Eye (tissue), 1 donor: Measurements from ENCODE around the gene CYP2R1.
"Not testable (repeated sequence)": the region's sequence is repeated elsewhere in the genome, so short reads cannot be mapped to it uniquely, and the experiment has no call there.

Experiments used
- DNase-seq: peaks from one replicate; pipeline ENCODE4 v3.0.0-alpha.2; 2015

CYP2R1 gene

DNA sequence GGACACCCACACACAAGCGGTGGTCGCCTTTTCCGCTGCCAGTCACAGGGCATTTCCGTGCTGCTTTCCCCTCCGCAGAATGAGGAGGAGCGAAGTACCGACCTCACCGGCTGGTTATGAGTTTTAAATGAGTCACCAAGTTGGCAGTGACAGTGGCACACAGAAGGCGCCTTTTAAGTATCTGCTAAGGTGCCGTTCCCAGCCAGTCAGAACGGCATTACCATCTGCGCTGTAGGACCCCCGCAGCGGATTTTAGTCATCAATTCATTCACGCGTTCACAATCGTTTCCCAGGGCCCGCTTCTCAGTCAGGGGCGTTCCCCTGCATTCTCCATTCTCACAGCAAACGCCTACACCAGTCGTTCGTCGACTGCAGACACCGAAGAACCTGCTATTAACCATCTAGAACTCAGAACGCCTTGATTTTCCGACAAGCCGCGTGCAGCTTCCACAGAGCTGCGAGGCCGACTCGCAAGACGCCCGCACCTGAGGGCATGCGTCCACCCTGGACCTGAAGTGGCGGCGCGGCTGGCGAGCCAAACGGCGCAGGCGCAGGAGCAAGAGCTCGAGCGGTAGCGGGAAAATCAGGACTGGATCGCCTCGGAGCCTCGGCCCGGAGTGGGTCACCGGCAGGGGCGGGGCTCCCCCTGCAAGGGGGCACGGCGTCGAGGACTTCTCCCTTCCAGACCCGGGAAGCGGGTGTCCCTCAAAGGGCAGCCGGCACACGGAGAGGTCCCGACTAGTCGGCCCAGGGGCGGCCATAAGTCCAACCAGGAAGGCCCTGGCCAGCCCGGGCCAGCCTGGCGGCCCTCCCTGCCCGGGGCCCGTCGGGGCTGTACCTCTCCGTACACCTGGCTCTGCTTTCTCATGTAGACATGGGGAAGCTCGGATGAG lies 642 bp downstream of the CYP2R1 start:
- DNase-seq, result peak; percentile 98

DNA sequence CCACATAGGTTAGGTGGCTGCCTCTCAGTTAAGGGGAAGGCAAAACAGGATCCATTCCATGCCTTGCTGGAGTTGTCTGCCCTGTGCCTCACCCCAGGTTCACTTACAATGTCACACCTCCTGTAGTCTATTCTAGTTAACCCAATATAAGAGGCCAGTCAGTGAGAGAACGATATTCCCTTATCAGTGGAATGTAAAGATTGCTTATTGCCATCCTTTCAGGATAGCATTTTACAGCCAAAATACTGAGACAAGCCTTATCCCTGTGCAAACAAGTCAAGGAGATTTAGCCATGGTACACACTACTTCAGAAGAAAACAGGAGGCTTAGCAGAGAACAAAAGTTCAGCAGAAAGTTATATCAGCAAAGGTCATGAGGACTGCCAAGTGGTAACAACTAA lies 5.5 kb downstream of the CYP2R1 start:
- no peak for DNase-seq

DNA sequence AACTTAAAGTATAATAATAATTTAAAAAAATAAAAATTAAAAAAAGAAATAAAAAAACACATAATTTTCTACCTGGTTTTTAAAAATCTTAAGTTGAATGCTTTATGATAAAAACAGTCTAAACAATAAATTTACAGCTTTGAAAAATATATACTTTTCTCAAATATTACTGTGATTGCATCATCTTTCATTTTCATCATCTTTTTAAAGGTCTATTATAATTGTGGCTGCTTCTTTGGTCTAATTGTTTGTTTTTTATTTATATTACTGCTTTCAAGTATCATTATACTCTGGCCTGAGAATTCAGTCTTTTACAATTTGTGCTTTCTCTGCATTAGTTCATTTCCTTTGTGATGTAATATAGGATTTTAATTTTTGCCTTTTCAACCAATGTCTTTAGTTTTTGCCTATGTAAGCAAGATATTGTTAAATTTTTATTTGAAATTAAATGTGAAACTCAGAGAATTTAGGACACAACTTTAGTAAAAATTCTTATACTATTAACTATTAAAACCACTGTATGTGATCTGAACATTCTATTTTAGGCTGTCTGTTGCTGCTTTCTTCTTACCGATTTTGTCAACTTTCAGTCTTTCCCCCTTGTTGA lies 7.3 kb downstream of the CYP2R1 start:
- DNase-seq, result no peak

DNA sequence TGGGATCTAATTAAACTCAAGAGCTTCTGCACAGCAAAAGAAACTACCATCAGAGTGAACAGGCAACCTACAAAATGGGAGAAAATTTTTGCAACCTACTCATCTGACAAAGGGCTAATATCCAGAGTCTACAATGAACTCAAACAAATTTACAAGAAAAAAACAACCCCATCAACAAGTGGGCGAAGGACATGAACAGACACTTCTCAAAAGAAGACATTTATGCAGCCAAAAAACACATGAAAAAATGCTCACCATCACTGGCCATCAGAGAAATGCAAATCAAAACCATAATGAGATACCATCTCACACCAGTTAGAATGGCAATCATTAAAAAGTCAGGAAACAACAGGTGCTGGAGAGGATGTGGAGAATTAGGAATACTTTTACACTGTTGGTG lies 8.3 kb downstream of the CYP2R1 start:
- DNase-seq, result not testable (repeated sequence)

DNA sequence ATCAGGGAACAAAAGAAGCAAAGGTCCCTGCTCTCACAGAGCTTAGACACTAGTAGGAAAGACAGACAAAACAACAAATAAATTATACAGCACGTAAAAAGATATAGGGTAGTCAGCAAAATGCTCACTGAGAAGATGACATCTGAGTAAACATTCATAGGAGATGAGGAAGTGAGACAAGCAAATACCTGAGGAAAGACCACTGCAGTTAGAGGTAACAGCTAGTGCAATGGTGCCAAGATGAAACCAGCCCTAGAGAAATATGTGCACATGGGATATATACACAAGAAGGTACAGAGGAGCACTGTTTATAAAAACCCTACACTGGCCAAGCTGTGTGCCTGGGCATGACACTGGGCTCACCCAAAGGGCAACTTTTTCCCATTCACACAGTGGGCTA lies 9.8 kb downstream of the CYP2R1 start:
- DNase-seq, result no peak

DNA sequence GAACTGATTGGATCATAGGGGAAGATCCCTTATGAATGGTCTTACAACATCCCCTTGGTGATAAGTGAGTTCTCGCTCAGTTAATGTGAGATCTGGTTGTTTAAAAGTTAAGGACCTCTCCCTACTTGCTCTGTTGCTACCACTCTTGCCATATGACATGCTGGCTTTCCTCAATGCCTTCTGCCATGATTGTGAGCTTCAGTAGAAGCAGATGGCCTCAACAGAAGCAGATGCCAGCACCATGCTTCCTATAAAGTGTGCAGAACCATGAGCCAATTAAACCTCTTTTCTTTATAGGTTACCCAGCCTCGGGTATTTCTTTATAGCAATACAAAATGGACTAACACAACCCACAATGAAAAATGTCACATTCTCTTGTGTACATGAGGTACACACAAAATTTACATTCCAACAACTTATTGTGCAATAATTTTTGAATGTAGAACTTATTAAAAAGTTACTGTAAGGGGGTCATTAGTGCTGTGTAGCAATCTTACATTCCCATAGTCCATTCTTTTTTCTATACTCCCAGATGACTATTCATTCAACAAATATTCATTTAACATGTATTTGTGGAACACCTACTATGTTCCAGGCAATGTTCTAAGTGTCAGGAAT lies 10.3 kb downstream of the CYP2R1 start:
- DNase-seq, result no peak

DNA sequence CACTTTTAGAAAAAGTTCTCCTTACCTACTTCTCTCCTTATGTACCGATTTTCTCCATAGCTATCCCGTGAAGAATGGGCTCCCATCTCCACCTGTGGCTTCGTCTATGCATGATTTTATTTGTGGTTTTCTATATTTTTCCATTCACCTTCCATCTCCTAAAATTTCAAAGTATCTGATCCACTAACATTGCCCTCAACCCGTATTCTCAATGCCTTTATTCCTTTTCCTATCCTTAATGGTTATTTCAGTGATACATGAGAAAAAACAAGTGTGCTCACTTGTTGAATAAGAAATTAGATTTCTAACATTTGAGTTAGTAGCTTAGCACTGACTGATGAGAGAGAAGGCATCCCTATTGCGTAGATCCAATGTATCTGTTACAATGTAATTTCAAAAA lies 16.9 kb downstream of the CYP2R1 start:
- DNase-seq, result no peak

DNA sequence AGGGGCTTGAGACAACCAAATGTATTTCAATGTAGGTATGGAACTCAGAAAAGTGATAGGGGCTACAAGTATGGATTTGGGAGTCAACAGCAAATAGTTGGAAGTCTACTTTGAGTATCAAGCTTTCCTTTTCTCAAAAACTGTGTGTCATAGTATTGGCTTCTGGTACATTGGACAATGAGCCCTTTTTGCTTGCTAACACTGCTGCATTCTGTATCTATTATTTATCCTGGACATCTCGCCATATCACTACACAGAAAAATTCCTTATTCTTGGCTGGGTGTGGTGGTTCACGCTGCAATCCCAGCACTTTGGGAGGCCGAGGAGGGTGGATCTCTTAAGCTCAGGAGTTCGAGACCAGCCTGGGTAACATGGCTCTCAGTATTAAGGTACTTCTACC lies 18.4 kb downstream of the CYP2R1 start:
- no peak for DNase-seq

DNA sequence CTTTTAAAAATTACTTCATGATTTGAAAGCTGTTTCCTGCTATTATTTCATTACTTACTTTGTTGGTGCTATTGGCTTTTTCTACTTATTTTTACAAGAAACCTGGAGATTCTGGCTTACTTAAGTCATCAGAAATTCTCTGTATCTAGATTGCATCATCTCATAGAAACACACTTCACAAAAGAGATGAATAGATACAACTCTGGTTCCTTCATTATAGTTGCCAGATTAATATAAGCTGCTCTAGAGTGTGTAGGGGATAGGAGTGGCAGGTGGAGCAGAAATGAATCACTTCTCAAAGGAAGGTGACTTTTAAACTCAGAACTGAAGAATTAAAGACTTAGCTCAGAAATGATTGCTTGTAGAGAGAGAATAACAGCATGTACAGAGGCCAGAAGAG lies 20.0 kb downstream of the CYP2R1 start:
- no peak for DNase-seq

DNA sequence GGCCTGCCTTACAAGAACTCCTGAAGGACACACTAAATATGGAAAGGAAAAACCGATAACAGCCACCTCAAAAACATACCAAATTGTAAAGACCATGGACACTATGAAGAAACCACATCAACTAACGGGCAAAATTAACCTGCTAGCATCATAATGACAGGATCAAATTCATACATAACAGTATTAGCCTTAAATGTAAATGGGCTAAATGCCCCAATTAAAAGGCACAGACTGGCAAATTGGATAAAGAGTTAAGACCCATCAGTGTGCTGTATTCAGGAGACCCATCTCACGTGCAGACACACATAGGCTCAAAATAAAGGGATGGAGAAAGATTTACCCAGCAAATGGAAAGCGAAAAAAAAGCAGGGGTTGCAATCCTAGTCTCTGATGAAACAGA lies 28.3 kb downstream of the CYP2R1 start:
- not testable (repeated sequence) for DNase-seq

DNA sequence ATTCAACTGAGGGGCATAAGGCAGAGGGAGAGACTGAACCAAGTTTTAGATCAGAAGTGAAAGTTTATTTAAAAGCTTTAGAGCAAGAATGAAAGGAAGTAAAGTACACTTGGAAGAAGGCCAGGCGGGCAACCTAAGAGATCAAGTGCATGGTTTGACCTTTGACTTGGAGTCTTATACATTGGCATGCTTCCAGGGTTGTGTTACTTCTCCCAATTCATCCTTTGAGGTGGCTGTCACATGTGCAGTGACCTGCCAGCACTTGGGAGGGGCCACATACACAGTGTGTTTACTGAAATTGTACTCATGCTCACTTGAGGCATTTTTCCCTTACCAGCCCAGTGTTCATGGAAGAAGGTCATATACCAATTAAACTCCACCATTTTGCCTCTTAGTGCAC lies 30.4 kb downstream of the CYP2R1 start:
- no peak for DNase-seq

DNA sequence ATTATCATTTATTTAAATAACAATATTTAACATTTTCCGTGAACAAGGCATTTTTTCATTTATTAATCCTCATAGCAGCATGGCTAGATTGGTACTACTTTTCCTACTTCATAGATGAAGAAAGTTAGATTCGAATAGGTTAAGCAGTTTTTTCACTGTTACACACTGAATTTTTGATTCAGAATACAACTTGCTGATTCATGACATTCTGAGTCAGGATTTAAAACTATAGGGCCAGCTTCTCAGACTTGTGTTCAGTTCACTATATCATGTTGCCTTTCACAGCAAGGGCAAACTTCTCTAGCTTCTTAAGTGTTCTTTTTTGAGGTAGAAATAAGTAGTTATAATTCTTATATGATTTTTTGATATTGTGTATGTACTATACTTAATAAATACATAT lies 31.5 kb downstream of the CYP2R1 start:
- DNase-seq, result no peak

DNA sequence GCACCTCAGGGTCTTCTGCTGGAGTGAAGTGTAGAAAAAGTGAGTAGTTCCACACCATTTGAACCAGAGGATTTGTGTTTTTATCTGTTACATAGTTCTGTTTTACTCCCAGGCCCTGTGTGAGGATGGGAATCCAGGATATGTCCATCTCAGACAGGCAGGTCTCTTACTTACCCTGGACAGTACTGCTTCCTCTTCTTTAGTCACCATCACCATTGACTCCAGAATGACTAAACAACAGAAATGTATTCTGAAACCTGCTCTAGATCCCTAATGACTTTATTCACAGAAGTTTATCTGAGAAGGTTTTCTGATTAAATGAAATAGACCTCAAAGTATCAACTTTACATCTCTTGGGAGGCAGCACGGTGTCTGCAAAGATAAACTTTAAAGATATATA lies 33.6 kb downstream of the CYP2R1 start:
- DNase-seq, result no peak

DNA sequence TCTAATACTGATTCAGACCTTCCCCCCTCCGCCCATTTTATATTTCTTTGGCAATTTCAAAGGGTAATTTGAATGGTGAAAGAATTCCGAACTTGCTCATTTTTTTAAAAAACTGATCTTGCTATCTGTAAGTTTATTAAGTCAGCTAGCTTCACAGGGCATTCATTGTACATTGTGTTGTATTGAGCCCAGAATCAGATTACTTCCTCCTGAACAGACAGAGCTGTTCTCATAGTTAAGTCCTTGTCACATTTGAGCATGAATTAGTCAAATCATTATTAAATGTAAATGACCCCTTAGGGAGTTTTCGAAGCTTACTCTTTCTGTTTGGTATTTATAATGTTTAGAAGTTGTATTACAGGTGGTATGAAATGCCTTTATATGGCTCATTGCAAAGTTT lies 34.4 kb downstream of the CYP2R1 start:
- DNase-seq, result peak; percentile 55

DNA sequence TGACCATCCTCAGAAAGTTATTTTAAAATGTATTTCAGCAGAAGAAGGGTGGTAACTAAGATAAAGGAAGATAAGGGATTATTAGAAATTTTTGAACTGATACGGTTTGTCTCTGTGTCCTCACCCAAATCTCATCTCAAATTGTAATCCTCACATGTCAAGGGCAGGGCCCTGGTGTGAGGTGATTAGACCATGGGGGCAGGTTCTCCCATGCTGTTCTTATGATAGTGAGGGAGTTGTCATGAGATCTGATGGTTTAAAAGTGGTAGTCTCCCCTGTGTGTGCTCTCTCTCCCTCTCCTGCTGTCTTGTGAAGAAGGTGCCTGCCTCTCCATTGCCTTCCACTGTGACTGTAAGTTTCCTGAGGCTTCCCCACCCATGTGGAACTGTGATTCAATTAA lies 36.1 kb downstream of the CYP2R1 start:
- DNase-seq, result no peak

DNA sequence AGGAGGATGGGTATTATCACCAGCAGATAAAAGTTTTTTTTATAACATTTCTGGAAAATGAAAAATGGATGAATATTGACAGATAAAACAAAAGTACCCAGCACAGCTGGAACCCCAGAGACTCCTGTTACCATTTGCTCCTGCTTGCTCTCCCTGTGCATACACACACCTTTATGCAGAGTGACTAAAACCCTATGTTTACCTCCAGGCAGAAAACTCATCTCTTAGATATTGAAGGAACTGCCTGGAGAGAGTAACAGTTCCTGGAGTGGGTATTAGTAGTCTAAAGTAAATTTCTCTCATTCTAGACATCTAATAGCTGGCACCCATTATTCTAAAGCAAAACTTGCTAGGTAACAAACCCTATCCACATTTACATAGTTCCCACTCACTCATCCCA lies 38.0 kb downstream of the CYP2R1 start:
- DNase-seq, result no peak

DNA sequence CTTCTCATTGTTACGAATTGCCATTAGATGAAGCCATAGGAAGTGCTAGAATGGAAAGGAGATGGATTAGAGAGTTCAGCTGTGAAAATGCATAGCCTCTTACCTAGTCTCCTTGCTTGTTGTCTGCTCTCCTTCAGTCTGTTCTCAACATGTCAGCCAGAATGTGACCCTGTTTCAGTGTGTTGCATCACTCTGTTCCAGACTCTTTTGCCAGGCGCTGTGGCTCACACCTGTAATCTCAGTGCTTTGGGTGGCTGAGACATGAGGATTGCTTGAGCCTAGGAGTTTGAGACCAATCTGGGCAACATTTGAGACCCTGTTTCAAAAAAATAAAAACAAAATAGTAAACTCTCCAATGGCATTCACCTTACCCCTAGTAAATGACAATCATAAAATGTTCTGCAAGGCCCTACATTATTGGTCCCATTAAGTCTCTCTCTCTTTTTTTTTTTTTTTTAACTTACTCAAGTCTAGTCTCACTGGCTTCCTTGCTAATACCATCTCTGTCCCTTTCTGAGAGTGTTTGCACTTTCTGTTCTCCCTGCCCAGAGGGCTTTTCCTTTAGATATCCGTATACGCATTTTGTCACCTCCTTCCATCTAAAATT lies 39.4 kb downstream of the CYP2R1 start:
- DNase-seq, result no peak

DNA sequence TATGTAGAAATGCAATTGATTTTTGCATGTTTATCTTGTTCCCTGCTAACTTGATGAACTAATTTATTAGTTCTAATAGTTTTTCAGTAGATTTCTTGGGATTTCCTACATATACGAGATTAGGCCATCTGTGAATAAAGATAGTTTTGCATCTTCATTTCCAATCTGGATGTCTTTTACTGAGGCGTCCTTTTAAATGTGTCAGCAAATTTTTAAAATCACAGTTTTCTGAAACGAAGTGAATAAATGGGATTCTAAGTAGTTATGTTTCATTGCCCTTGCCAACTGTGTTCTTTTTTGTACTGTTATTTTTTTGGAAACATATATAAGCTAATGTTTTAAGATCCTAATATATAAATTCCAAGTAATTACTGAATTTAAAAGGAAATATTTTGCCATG lies 50.0 kb downstream of the CYP2R1 start:
- no peak for DNase-seq

DNA sequence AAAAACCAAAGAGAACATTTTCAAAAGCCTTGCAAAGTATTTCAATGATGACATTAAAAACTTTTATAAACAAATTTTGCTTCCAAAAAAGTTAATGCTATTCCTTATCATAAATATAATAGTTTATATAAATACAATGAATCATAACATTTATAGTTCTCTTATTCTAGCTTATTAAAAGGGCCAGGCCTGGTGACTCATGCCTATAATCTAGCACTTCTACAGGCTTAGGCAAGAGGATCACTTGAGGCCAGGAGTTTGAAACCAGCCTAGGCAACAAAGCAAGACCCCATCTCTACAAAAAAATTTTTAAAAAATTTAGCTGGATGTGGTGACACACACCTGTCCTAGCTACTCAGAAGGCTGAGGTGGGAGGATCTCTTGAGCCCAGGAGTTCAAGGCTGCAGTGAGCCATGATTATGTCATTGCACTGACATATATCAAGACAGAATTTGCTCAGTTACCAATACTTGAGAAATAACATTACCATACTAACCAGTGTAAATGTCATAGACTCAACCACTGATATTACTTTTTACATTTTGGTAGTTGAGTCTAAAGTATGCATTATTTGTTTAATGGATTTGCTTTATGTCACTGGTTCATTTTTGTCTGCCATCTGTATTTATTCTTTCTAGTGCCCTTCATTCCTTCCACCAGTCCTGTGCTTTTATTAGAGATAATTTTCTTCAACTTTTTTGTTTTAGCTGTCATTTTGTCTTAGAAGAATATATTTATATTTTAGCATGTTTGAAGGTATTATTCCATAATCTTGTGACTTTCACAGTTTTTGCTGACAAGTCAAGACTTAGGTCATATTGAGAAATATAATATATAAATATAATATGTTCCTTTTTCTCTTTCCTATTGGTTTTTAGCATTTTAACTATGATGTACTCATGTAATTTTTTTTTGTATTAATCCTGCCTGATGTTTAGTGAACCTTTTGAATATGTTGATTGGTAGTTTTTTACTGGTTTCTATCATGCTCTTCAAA lies 56.2 kb downstream of the CYP2R1 start:
- DNase-seq, result no peak
